ENCODE data around the gene FRY. TPM values are rescaled to one million over a fixed set of nuclear protein-coding genes. Genes with fewer than 3 reads are reported as not detected.

FRY gene
- total and polyA plus RNA-seq, 10 donors, result 0.80 to 30.0 (median 23.5) TPM

- H3K36me3 ChIP-seq, result peaks cover 0 to 43% (median 0%) of the 10 kb centered on the region in 6 donors
- H3K4me3 ChIP-seq, result no peak overlapping the region
- no peak for DNase-seq
- H3K27ac ChIP-seq, result no peak overlapping the region
- TF ChIP-seq CTCF (IDR thresholded peaks at IDR 0.05 in 8 of 11, conservative IDR thresholded peaks at IDR 0.05 in 3 of 11), result no peak
- no peak for TF ChIP-seq POLR2AphosphoS5 (IDR thresholded peaks at IDR 0.05)
- no peak for TF ChIP-seq POLR2A (IDR thresholded peaks at IDR 0.05)
- H3K27me3 ChIP-seq (replicated peaks in 1 of 7), result no peaks in the 10 kb centered on the region
- intact Hi-C loops (cut with DNase I; ENCODE audit: low total_unique reads), result no loop called here
- H3K9me3 ChIP-seq, result no peaks in the 10 kb centered on the region
- no peaks in the 10 kb centered on the region for H3K4me1 ChIP-seq
- 92 to 99% (median 97%) methylated on average over 2 of the region's 2 CpGs for WGBS, 5 donors
Observed at GRCh38 chr13:32081591-32081990, 50.0 kb downstream of the FRY start.

DNA sequence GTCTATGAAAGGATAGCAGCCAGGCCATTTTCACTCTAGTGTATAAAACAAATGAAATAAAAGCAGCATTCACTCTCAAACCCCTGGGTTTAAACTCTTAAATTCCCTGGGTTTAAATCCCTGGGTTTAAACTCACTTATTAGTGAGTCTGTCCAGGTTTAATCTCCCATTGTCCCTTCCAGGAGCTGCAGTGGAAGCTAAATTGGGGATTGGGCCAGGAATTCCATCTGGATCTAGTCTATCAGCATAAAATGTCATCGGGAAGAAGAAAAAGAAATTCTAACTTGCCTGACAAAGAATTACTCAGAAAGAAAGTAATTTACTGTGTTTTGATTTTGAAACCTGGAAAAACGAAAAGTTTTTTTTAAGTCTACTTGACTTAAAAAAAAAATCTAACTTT lies 54.8 kb downstream of the FRY start:
- Histone ChIP-seq H3K4me1 (no peaks in the 10 kb centered on the region), H3K27ac (no peak overlapping the region), H3K4me3 (no peak overlapping the region), H3K27me3 (replicated peaks in 1 of 7) (no peaks in the 10 kb centered on the region), H3K36me3 (peaks cover 0 to 29% (median 0%) of the 10 kb centered on the region in 6 donors), H3K9me3 (no peaks in the 10 kb centered on the region)
- 71 to 90% (median 84%) methylated on average over 2 of the region's 2 CpGs for WGBS, 5 donors
- DNase-seq, result no peak
- intact Hi-C loops (cut with DNase I; ENCODE audit: low total_unique reads), result no loop called here
- TF ChIP-seq CTCF (IDR thresholded peaks at IDR 0.05 in 8 of 11, conservative IDR thresholded peaks at IDR 0.05 in 3 of 11), result no peak
- no peak for TF ChIP-seq POLR2A (IDR thresholded peaks at IDR 0.05)
- TF ChIP-seq POLR2AphosphoS5 (IDR thresholded peaks at IDR 0.05), result no peak

DNA sequence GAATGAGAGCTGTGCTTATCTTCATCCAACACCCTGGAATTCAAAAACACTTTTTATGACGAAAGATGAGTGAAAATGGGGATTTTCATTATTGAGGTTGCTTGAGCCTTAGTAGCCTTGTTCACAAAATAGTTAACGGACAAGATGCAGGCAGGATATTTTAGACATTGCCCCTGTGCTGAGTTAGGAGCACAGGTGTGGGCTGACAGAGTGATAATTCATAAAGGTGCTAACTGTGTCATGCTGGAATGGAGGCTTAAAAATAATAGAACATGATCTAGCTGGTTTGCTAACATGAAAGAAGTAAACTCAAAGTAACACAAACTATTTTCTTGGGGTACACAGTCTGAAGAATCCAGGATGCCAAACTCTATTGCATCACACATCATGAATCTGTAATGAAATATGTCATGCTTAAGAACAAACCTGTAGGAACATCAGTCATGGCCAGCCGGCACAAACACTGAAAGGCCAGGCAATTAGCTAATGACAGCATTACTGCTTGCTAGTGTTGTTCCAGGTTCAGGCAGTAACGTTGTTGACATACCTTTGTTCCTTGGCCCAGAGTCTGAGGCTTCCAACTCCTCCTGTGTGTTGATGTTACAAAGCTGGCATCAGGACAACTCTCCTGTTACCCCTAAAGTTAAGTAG lies 55.3 kb downstream of the FRY start:
- H3K4me1 ChIP-seq, result no peaks in the 10 kb centered on the region
- 86 to 97% (median 94%) methylated on average over 4 of the region's 4 CpGs for WGBS, 5 donors

More for the DNA sequence above, 55.3 kb downstream of the FRY start:
- no peak overlapping the region for H3K27ac ChIP-seq
- peaks cover 0 to 29% (median 0%) of the 10 kb centered on the region in 6 donors for H3K36me3 ChIP-seq
- TF ChIP-seq POLR2AphosphoS5 (IDR thresholded peaks at IDR 0.05) (no peak), POLR2A (IDR thresholded peaks at IDR 0.05) (no peak), CTCF (IDR thresholded peaks at IDR 0.05 in 8 of 11, conservative IDR thresholded peaks at IDR 0.05 in 3 of 11) (no peak)
- no peaks in the 10 kb centered on the region for H3K9me3 ChIP-seq
- no peaks in the 10 kb centered on the region for H3K27me3 ChIP-seq (replicated peaks in 1 of 7)
- DNase-seq, result no peak
- no peak overlapping the region for H3K4me3 ChIP-seq
- intact Hi-C loops (cut with DNase I; ENCODE audit: low total_unique reads), result no loop called here
